HFF-Myc (cell line): Measurements from ENCODE around the gene LAMB4.
A peak's percentile ranks its signal among the peaks of the same experiment; 100 is the strongest.

Experiments
- DNase-seq: peaks from one replicate; pipeline ENCODE4 v3.0.0-alpha.2; 2011; ENCODE audit warnings: low read depth; ENCODE audit errors: extremely low read depth
- H3K4me3 ChIP-seq: replicated peaks from 2 replicates; pipeline ENCODE4 v1.5.1; 2011; ENCODE audit warnings: low read depth, mild to moderate bottlenecking, control low read depth, low read length
- CTCF ChIP-seq: IDR thresholded peaks from 2 replicates; pipeline ENCODE4 v1.5.1; 2012; ENCODE audit warnings: mild to moderate bottlenecking, low read depth, low read length, control low read depth; ENCODE audit errors: missing control alignments

Gene LAMB4

GRCh38 chr7:108149908-108150307, 19.7 kb upstream of the LAMB4 start:
- DNase-seq: no peak
- no peak for TF ChIP-seq CTCF
- no peak overlapping the region for H3K4me3 ChIP-seq

- TF ChIP-seq CTCF: no peak
- no peak for DNase-seq
- no peak overlapping the region for H3K4me3 ChIP-seq
Measured at GRCh38 chr7:108149119-108149518, 19.0 kb upstream of the LAMB4 start.

DNA sequence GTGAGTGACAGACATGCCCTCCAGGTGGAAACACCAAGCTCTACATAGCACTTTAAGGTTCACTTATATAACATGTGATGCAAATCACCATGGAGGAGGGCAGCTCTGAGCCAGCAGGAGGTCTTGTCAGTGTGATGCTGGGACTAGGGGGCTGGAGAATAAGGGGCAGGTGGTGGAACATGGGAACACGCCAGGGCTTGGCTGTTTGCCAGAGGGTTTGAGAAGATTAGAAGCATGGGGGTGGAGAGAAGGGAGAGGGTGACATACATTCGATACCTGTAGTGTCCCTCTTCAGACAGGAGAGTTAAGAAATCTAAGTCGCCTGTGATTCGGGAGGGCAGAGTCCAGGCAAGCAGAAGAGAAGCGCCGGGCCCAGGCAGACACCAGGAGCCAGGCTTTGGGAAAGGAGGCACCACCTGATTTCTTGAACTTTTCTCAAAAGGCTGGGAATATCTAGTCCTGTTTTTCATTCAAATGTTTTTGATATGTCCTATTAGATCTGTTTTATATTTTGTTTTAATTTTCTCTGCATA, 16.9 kb upstream of the LAMB4 start:
- no peak overlapping the region for H3K4me3 ChIP-seq
- no peak for DNase-seq
- TF ChIP-seq CTCF: no peak

GRCh38 chr7:108146070-108146842, 16.1 kb upstream of the LAMB4 start:
- peak; percentile 90 for TF ChIP-seq CTCF
- no peak overlapping the region for H3K4me3 ChIP-seq
- DNase-seq: peak; percentile 80

DNA sequence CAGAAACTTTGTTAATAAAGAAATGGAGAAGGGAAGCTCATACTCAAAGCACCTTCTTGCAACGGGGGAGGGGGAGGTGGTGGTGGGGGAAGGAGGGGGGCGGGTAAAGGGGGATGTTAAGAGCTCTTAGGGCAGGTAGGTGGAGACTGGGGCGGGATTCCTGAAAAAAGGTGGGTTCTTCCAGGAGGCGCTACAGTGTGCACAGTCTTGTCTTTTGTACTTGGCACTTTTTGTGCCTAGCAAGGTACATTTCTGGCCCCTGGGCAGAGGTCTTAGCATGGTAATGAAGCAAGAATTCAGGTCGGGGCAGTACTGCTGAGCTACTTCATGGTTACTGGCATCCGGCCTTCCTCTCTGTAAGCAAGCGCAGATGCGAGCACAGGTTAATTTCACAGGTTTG, 15.2 kb upstream of the LAMB4 start:
- no peak for DNase-seq
- H3K4me3 ChIP-seq: no peak overlapping the region
- TF ChIP-seq CTCF: no peak

DNA sequence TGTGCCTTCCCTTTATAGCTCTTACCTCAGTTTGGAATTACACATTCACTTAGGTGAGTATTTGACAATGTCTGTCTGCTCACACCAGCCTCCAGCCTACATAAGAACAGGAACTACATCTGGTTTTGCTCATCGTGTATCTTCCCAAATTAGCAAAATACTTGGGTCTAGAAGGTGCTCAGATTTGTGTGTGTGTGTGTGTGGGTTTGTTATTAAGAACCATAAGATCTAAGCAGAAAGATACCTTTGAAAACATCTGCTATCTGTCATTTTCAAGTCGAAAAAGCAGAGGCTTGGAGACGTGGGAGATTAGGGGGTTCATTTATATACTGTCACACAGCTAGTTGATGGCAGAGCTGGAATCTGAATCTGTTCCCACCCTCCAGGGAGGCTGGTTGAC, 14.8 kb upstream of the LAMB4 start:
- TF ChIP-seq CTCF: no peak
- no peak overlapping the region for H3K4me3 ChIP-seq
- no peak for DNase-seq
